Progenitor cell of endocrine pancreas (in vitro differentiated cells): ENCODE results near the gene LRBA. TPM values are rescaled to one million over a fixed set of nuclear protein-coding genes. Genes with fewer than 3 reads are reported as not detected.

Experiments
- DNase-seq: peaks from one replicate; pipeline ENCODE4 v3.0.0; 2021; ENCODE audit warnings: low spot score; ENCODE audit not compliant: unreplicated experiment
- H3K27ac Mint-ChIP-seq: 2 replicates; pipeline ENCODE4 v1.8.0; 2021; ENCODE audit warnings: mild to moderate bottlenecking, moderate library complexity, mixed read lengths
- H3K27me3 Mint-ChIP-seq: 2 replicates; pipeline ENCODE4 v1.8.0; 2021; ENCODE audit warnings: mixed read lengths
- H3K36me3 Mint-ChIP-seq: 2 replicates; pipeline ENCODE4 v1.8.0; 2022; ENCODE audit warnings: mixed read lengths; ENCODE audit not compliant: insufficient read depth
- H3K4me1 Mint-ChIP-seq: 2 replicates; pipeline ENCODE4 v1.8.0; 2021; ENCODE audit warnings: low read depth, mixed read lengths
- H3K4me3 Mint-ChIP-seq: 2 replicates; pipeline ENCODE4 v1.8.0; 2021; ENCODE audit warnings: low read depth, mild to moderate bottlenecking, moderate library complexity, mixed read lengths
- H3K9me3 Mint-ChIP-seq: 2 replicates; pipeline ENCODE4 v1.8.0; 2021; ENCODE audit warnings: low read depth, mixed read lengths
- CTCF ChIP-seq: fragments of 200-600 bp; sonication (generic); IDR thresholded peaks from one replicate; pipeline ENCODE4 v1.5.0; 2021; ENCODE audit warnings: antibody characterized with exemption, mild to moderate bottlenecking; ENCODE audit not compliant: unreplicated experiment
- total RNA-seq: library from RNA; stranded (reverse); gene quantifications from 2 replicates; pipeline ENCODE4 v1.2.1, GENCODE V29; 2021

LRBA gene
- total RNA-seq, 1 donor from 2014 or later: 95.2 TPM

- Mint-ChIP-seq H3K9me3 (no peaks in the 10 kb centered on the region), H3K4me3 (no peak overlapping the region), H3K36me3 (no peaks in the 10 kb centered on the region), H3K27ac (no peak overlapping the region), H3K4me1 (peaks cover 4% of the 10 kb centered on the region), H3K27me3 (no peaks in the 10 kb centered on the region)
- TF ChIP-seq CTCF: no peak
- no peak for DNase-seq
Measured at GRCh38 chr4:151021637-151022334, 6.7 kb upstream of the LRBA start.

- Mint-ChIP-seq H3K9me3 (no peaks in the 10 kb centered on the region), H3K36me3 (no peaks in the 10 kb centered on the region), H3K4me3 (peak overlapping the region; percentile 99), H3K27ac (peak overlapping the region; percentile 100), H3K27me3 (no peaks in the 10 kb centered on the region), H3K4me1 (peaks cover 27% of the 10 kb centered on the region)
- DNase-seq: peak; percentile 77
- TF ChIP-seq CTCF: no peak
Measured at GRCh38 chr4:151015459-151016347, 619 bp upstream of the LRBA start.

GRCh38 chr4:151013944-151014343 lies 1.1 kb downstream of the LRBA start:
- H3K36me3 Mint-ChIP-seq: peaks cover 2% of the 10 kb centered on the region
- H3K9me3 Mint-ChIP-seq: no peaks in the 10 kb centered on the region
- H3K27me3 Mint-ChIP-seq: no peaks in the 10 kb centered on the region
- H3K27ac Mint-ChIP-seq: peak overlapping the region; percentile 99
- TF ChIP-seq CTCF: no peak
- H3K4me1 Mint-ChIP-seq: peaks cover 27% of the 10 kb centered on the region
- no peak for DNase-seq
- H3K4me3 Mint-ChIP-seq: peak overlapping the region; percentile 99

- Mint-ChIP-seq H3K4me1 (peaks cover 27% of the 10 kb centered on the region), H3K36me3 (peaks cover 2% of the 10 kb centered on the region), H3K9me3 (no peaks in the 10 kb centered on the region), H3K27ac (peak overlapping the region; percentile 83), H3K4me3 (peak overlapping the region; percentile 99), H3K27me3 (no peaks in the 10 kb centered on the region)
- no peak for DNase-seq
- no peak for TF ChIP-seq CTCF
Measured at GRCh38 chr4:151013491-151013890, 1.6 kb downstream of the LRBA start.

GRCh38 chr4:151012820-151013219 lies 2.3 kb downstream of the LRBA start:
- Mint-ChIP-seq H3K4me1 (peaks cover 26% of the 10 kb centered on the region), H3K9me3 (no peaks in the 10 kb centered on the region), H3K4me3 (peak overlapping the region; percentile 99), H3K27me3 (no peaks in the 10 kb centered on the region), H3K27ac (peak overlapping the region; percentile 83), H3K36me3 (peaks cover 2% of the 10 kb centered on the region)
- no peak for TF ChIP-seq CTCF
- DNase-seq: no peak
